Upper lobe of right lung (tissue), 1 donor: ENCODE results near the gene GOLT1B. TPM values are rescaled to one million over a fixed set of nuclear protein-coding genes. Genes with fewer than 3 reads are reported as not detected.

ENCODE experiments used
- ATAC-seq: fragments of 200-7000 bp; cut with Tn5 transposase; one replicate; pipeline ENCODE4 v1.9.1; 2020; ENCODE audit warnings: mild to moderate bottlenecking, moderate library complexity
- DNase-seq: peaks from one replicate; pipeline ENCODE4 v3.0.0-alpha.2; 2020
- H3K27ac ChIP-seq: fragments of 200-600 bp; one replicate; pipeline ENCODE4 v1.8.0; 2022
- H3K27me3 ChIP-seq: fragments of 200-600 bp; one replicate; pipeline ENCODE4 v1.8.0; 2022; ENCODE audit warnings: mild to moderate bottlenecking
- H3K36me3 ChIP-seq: fragments of 200-600 bp; one replicate; pipeline ENCODE4 v1.8.0; 2022
- H3K4me1 ChIP-seq: fragments of 200-600 bp; one replicate; pipeline ENCODE4 v1.8.0; 2022
- H3K4me3 ChIP-seq: fragments of 200-600 bp; one replicate; pipeline ENCODE4 v1.8.0; 2022; ENCODE audit warnings: mild to moderate bottlenecking
- H3K9me3 ChIP-seq: fragments of 200-600 bp; one replicate; pipeline ENCODE4 v1.8.0; 2022
- intact Hi-C: fragments of 100-400 bp; cut with DNase I; formaldehyde crosslinking; loops from one replicate; pipeline ENCODE4 v1.11.0; 2022
- total RNA-seq: library from RNA; stranded (reverse); fragmentation: NEBNext Ultra II Directional; extraction: Animal tissue kit (Norgen Biotek cat#: 25700); gene quantifications from one replicate; pipeline ENCODE4 v1.2.1, GENCODE V29; 2021
- TF ChIP-seq, protein P1 (sequence below): fragments of 200-600 bp; IDR thresholded peaks from one replicate; pipeline ENCODE4 v1.8.0; 2022; ENCODE audit warnings: antibody characterized with exemption
- donor health status: DM: no; HTN: yes; CAD: no; lungs with severe emphysema.

The GOLT1B gene
- total RNA-seq, 1 donor from 2014 or later: 25.0 TPM

GRCh38 chr12:21566907-21567394, 65.4 kb downstream of the GOLT1B start:
- intact Hi-C loops: no loop called here
- H3K27ac ChIP-seq: no peak overlapping the region
- no peaks in the 10 kb centered on the region for H3K9me3 ChIP-seq
- ATAC-seq (no peak), DNase-seq (no peak)
- no peaks in the 10 kb centered on the region for H3K36me3 ChIP-seq
- H3K4me1 ChIP-seq: no peaks in the 10 kb centered on the region
- TF ChIP-seq, protein P1, sequence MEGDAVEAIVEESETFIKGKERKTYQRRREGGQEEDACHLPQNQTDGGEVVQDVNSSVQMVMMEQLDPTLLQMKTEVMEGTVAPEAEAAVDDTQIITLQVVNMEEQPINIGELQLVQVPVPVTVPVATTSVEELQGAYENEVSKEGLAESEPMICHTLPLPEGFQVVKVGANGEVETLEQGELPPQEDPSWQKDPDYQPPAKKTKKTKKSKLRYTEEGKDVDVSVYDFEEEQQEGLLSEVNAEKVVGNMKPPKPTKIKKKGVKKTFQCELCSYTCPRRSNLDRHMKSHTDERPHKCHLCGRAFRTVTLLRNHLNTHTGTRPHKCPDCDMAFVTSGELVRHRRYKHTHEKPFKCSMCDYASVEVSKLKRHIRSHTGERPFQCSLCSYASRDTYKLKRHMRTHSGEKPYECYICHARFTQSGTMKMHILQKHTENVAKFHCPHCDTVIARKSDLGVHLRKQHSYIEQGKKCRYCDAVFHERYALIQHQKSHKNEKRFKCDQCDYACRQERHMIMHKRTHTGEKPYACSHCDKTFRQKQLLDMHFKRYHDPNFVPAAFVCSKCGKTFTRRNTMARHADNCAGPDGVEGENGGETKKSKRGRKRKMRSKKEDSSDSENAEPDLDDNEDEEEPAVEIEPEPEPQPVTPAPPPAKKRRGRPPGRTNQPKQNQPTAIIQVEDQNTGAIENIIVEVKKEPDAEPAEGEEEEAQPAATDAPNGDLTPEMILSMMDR: no peak
- no peaks in the 10 kb centered on the region for H3K27me3 ChIP-seq
- H3K4me3 ChIP-seq: no peak overlapping the region

Other genes starting within 250 kb of the GOLT1B start
- 9.2 TPM for gene SLCO1A2, start 166.9 kb upstream of the GOLT1B start, total RNA-seq
- not detected for gene IAPP, start 128.9 kb upstream of the GOLT1B start, total RNA-seq
- 24.5 TPM for gene PYROXD1, start 64.1 kb upstream of the GOLT1B start, total RNA-seq
- gene RECQL, start 154 bp upstream of the GOLT1B start, total RNA-seq: 29.6 TPM
- gene SPX, start 24.5 kb downstream of the GOLT1B start, total RNA-seq: 1.7 TPM
- not detected for gene GYS2, start 103.1 kb downstream of the GOLT1B start, total RNA-seq
- gene LDHB, start 156.1 kb downstream of the GOLT1B start, total RNA-seq: 410 TPM